ENCODE data around the gene ECHDC1.

ECHDC1 gene

GRCh38 chr6:127290391-127291265 is 52.8 kb downstream of the ECHDC1 start:
- FAIRE-seq = no peak
- DNase-seq (ENCODE audit: low spot score) = no peak

- FAIRE-seq = no peak
Observed at GRCh38 chr6:127289934-127290333, 53.5 kb downstream of the ECHDC1 start.

GRCh38 chr6:127288705-127289104 is 54.7 kb downstream of the ECHDC1 start:
- DNase-seq (ENCODE audit: low spot score) = no peak
- FAIRE-seq = no peak

More at GRCh38 chr6:127289934-127290333, 53.5 kb downstream of the ECHDC1 start:
- DNase-seq (ENCODE audit: low spot score) = no peak

GRCh38 chr6:127282184-127282583 is 61.2 kb downstream of the ECHDC1 start:
- FAIRE-seq (no peak), DNase-seq (ENCODE audit: low spot score) (no peak)

- no peak for DNase-seq (ENCODE audit: low spot score)
- FAIRE-seq = no peak
Observed at GRCh38 chr6:127279815-127280214, 63.6 kb downstream of the ECHDC1 start.

- DNase-seq (ENCODE audit: low spot score) (no peak), FAIRE-seq (no peak)
Observed at GRCh38 chr6:127277878-127278843, 65.2 kb downstream of the ECHDC1 start.

- DNase-seq (ENCODE audit: low spot score) = no peak
Observed at GRCh38 chr6:127276331-127276730, 67.1 kb downstream of the ECHDC1 start.

GRCh38 chr6:127273499-127273898 is 69.9 kb downstream of the ECHDC1 start:
- FAIRE-seq = no peak

More at GRCh38 chr6:127276331-127276730, 67.1 kb downstream of the ECHDC1 start:
- no peak for FAIRE-seq

GRCh38 chr6:127272576-127272975 is 70.8 kb downstream of the ECHDC1 start:
- DNase-seq (ENCODE audit: low spot score) = no peak
- FAIRE-seq = no peak

More at GRCh38 chr6:127273499-127273898, 69.9 kb downstream of the ECHDC1 start:
- no peak for DNase-seq (ENCODE audit: low spot score)

- no peak for FAIRE-seq
- DNase-seq (ENCODE audit: low spot score) = no peak
Observed at GRCh38 chr6:127267646-127268625, 75.5 kb downstream of the ECHDC1 start.

GRCh38 chr6:127266892-127267645 is 76.3 kb downstream of the ECHDC1 start:
- FAIRE-seq (no peak), DNase-seq (ENCODE audit: low spot score) (peak; percentile 16)

- FAIRE-seq (peak; percentile 43), DNase-seq (ENCODE audit: low spot score) (peak; percentile 57)
Observed at GRCh38 chr6:127266178-127266891, 77.1 kb downstream of the ECHDC1 start, which contains the start of gene RNF146. Gene RNF146, plus strand, starts transcription at chr6:127266864. Its CDS starts 13,475 bp downstream, at chr6:127280339.

GRCh38 chr6:127263481-127263880 is 79.9 kb downstream of the ECHDC1 start:
- FAIRE-seq = no peak
- DNase-seq (ENCODE audit: low spot score) = no peak

GRCh38 chr6:127262896-127263295 is 80.5 kb downstream of the ECHDC1 start:
- no peak for FAIRE-seq
- no peak for DNase-seq (ENCODE audit: low spot score)

GRCh38 chr6:127255286-127255685 is 88.1 kb downstream of the ECHDC1 start:
- DNase-seq (ENCODE audit: low spot score) (no peak), FAIRE-seq (no peak)

- DNase-seq (ENCODE audit: low spot score) (no peak), FAIRE-seq (no peak)
Observed at GRCh38 chr6:127249621-127250020, 93.8 kb downstream of the ECHDC1 start.

GRCh38 chr6:127247114-127248096 is 96.0 kb downstream of the ECHDC1 start:
- FAIRE-seq (no peak), DNase-seq (ENCODE audit: low spot score) (no peak)

- DNase-seq (ENCODE audit: low spot score) = no peak
- no peak for FAIRE-seq
Observed at GRCh38 chr6:127243501-127243900, 99.9 kb downstream of the ECHDC1 start.
